K562 (cell line): ENCODE results near the gene TCF7. TPM values are rescaled to one million over a fixed set of nuclear protein-coding genes. Genes with fewer than 3 reads are reported as not detected.
A peak's percentile ranks its signal among the peaks of the same experiment; 100 is the strongest.

Experiments used
- ATAC-seq: fragments of 200-7000 bp; cut with Tn5 transposase; 3 replicates; pipeline ENCODE4 v1.9.1; 2020; ENCODE audit warnings: moderate library complexity
- BruUV-seq: library from RNA; stranded (reverse); fragments of 400-500 nt; replicated peaks from 2 replicates; lab custom pipeline; 2021; lab: Mats Ljungman, UMichigan
- CTCF ChIA-PET: fragments of 300-600 bp; formaldehyde crosslinking; extraction: SDS; loops from one replicate; lab custom pipeline; 2021; ENCODE audit warnings: low intra/inter-chr PET ratio; lab: Yijun Ruan, JAX
- POLR2A ChIA-PET: fragments of 300-600, 350-650 bp; sonication (Branson Sonifier 250); formaldehyde crosslinking; extraction: SDS; loops from one replicate; lab custom pipeline; 2021; ENCODE audit warnings: antibody characterized with exemption, inconsistent platforms; lab: Yijun Ruan, JAX
- DNase-seq, 4 experiments: peaks; one replicate each; pipeline versions ENCODE4 v3.0.0 to v3.0.0-alpha.2; 2011 to 2018; ENCODE audit warnings: low spot score in 3 of 4, mixed read lengths in 3 of 4; ENCODE audit errors: extremely low read depth in 1 of 4
- FAIRE-seq: peaks from 2 replicates; lab custom pipeline; 2011; peaks lifted over from hg19 to GRCh38; lab: Jason Lieb, UNC
- H2AFZ ChIP-seq: 2 replicates; pipeline ENCODE4 v1.6.0; 2011; ENCODE audit warnings: low read depth, low read length, control low read depth, inconsistent platforms
- H3K27ac ChIP-seq: fragments of 200-600 bp; 3 replicates; pipeline ENCODE4 v1.8.0; 2011; ENCODE audit warnings: low read depth, mild to moderate bottlenecking, control low read depth, inconsistent platforms, low read length, moderate library complexity, mixed read lengths; ENCODE audit errors: extremely low read depth
- H3K27me3 ChIP-seq, 2 experiments: fragments of 300-600 bp in 1 of 2; 2 replicates in 1 of 2; 3 replicates in 1 of 2; pipeline versions ENCODE4 v1.6.0 to v1.8.0; 2011; ENCODE audit warnings: inconsistent platforms in 2 of 2, low read length in 2 of 2, mild to moderate bottlenecking in 1 of 2, mixed read lengths in 1 of 2, moderate library complexity in 1 of 2; ENCODE audit not compliant: control insufficient read depth in 2 of 2, insufficient read depth in 2 of 2
- H3K36me3 ChIP-seq: fragments of 300-600 bp; 3 replicates; pipeline ENCODE4 v1.8.0; 2011; ENCODE audit warnings: mild to moderate bottlenecking, low read length, inconsistent platforms; ENCODE audit not compliant: control insufficient read depth, insufficient read depth
- H3K4me1 ChIP-seq, 2 experiments: fragments of 200-600 bp in 1 of 2; replicated peaks in 1 of 2; 2 replicates in 1 of 2; 3 replicates in 1 of 2; pipeline versions ENCODE4 v1.5.1 to v1.8.0; 2011; ENCODE audit warnings: inconsistent platforms in 2 of 2, low read length in 2 of 2, mild to moderate bottlenecking in 1 of 2, mixed read lengths in 1 of 2, moderate library complexity in 1 of 2; ENCODE audit not compliant: control insufficient read depth in 2 of 2, insufficient read depth in 2 of 2
- H3K4me2 ChIP-seq: 2 replicates; pipeline ENCODE4 v1.6.1; 2011; ENCODE audit warnings: low read length, control low read depth, inconsistent platforms, mixed read lengths; ENCODE audit not compliant: insufficient read depth
- H3K4me3 ChIP-seq: fragments of 200-600 bp; sonication (generic), shearing (Covaris generic); 2 replicates; pipeline ENCODE4 v1.5.1; 2016; ENCODE audit warnings: control low read depth, inconsistent platforms
- H3K79me2 ChIP-seq: fragments of 200-600 bp; 3 replicates; pipeline ENCODE4 v1.8.0; 2011; ENCODE audit warnings: low read length, inconsistent platforms; ENCODE audit not compliant: control insufficient read depth, insufficient read depth
- H3K9ac ChIP-seq, 2 experiments: 2 replicates each; pipeline versions ENCODE4 v1.6.0 to v1.6.1; 2011; ENCODE audit warnings: low read depth in 2 of 2, low read length in 2 of 2, control low read depth in 1 of 2, inconsistent platforms in 1 of 2, mild to moderate bottlenecking in 1 of 2, mixed read lengths in 1 of 2; ENCODE audit not compliant: insufficient read depth in 1 of 2
- H3K9me1 ChIP-seq: one replicate; pipeline ENCODE4 v1.6.0; 2011; ENCODE audit warnings: inconsistent platforms, mild to moderate bottlenecking, low read length, moderate library complexity; ENCODE audit not compliant: control insufficient read depth, insufficient read depth
- H3K9me3 ChIP-seq: replicated peaks from 2 replicates; pipeline ENCODE4 v1.5.1; 2011; ENCODE audit warnings: low read depth, low read length, inconsistent platforms; ENCODE audit not compliant: control insufficient read depth, insufficient read depth
- H4K20me1 ChIP-seq: replicated peaks from 2 replicates; pipeline ENCODE4 v1.6.1; 2011; ENCODE audit warnings: low read length, inconsistent platforms, mixed read lengths; ENCODE audit not compliant: control insufficient read depth, insufficient read depth
- CEBPG ChIP-seq, 3 experiments: fragments of 200-800 bp in 1 of 3; sonication (Bioruptor generic) in 1 of 3; sonication (generic) in 1 of 3; formaldehyde crosslinking in 1 of 3; IDR thresholded peaks in 2 of 3; conservative IDR thresholded peaks in 1 of 3; 2 replicates each; pipeline versions ENCODE4 v1.6.1 to v1.8.0; 2016 to 2022; ENCODE audit warnings: missing compliant biosample characterization in 2 of 3, missing genetic modification characterization in 2 of 3, mild to moderate bottlenecking in 1 of 3, missing genetic modification reagents in 1 of 3
- ELF2 ChIP-seq: fragments of 250-450 bp; sonication (Bioruptor Pico); IDR thresholded peaks from 2 replicates; pipeline ENCODE4 v1.5.0; 2021; ENCODE audit warnings: mild to moderate bottlenecking
- FUS ChIP-seq: fragments of 200-400 bp; formaldehyde crosslinking; optimal IDR thresholded peaks from 2 replicates; pipeline ENCODE3; 2017; ENCODE audit warnings: low read depth, low read length
- MAFF ChIP-seq: IDR thresholded peaks from 2 replicates; pipeline ENCODE4 v1.6.1; 2012; ENCODE audit warnings: low read length, improper control_type of control experiment
- RERE ChIP-seq: sonication (generic); formaldehyde crosslinking; IDR thresholded peaks from 2 replicates; pipeline ENCODE4 v1.8.0; 2023; ENCODE audit warnings: missing genetic modification reagents, mild to moderate bottlenecking, borderline replicate concordance
- WGBS: fragments of 100-300 bp; shearing (Covaris generic); methylation state at CpG from one replicate; pipeline ENCODE4 v1.1.6; 2016; ENCODE audit warnings: low coverage, mixed read lengths; ENCODE audit not compliant: insufficient coverage; ENCODE audit errors: missing lambda C conversion rate; 5-methylcytosine and 5-hydroxymethylcytosine counted together
- in situ Hi-C: fragments of 300-500 bp; cut with MboI; formaldehyde crosslinking; loops from 4 replicates; pipeline ENCODE4 v1.15.0; 2018; ENCODE audit warnings: inconsistent platforms, mixed read lengths
- intact Hi-C: fragments of 100-400 bp; cut with micrococcal nuclease; formaldehyde crosslinking; loops from 2 replicates; pipeline ENCODE4 v1.14.2; 2022
- polyA plus RNA-seq, 8 experiments: library from polyadenylated mRNA; depleted of rRNA in 4 of 8; stranded (reverse) in 5 of 8; unstranded in 3 of 8; fragments of >200 nt; fragmentation: Nextera tagmentation in 2 of 8; fragmentation: Illumina TruSeq in 1 of 8; extraction: Ambion mirVana in 2 of 8; extraction: Trizol in 1 of 8; gene quantifications; 2 replicates each; pipeline versions ENCODE4 v1.2.1 to v1.2.3, GENCODE V29; 2011 to 2014; ENCODE audit warnings: inconsistent platforms in 1 of 8, missing spikeins in 1 of 8
- total RNA-seq, 7 experiments: library from RNA; depleted of rRNA in 6 of 7; stranded (reverse); fragments of >200 nt in 6 of 7; fragmentation: Illumina TruSeq in 2 of 7; extraction: Trizol in 2 of 7; gene quantifications; 2 replicates each; pipeline versions ENCODE4 v1.2.1 to v1.2.3, GENCODE V29; 2011 to 2021; ENCODE audit warnings: low replicate concordance in 1 of 7

TCF7 gene
- total and polyA plus RNA-seq, 9 of the 15 experiments (the other 6 are each of a cell fraction or from before 2014, with no cell fraction given) = 1.6 to 14.9 (median 4.2) TPM

- H3K36me3 ChIP-seq = peaks cover 87% of the 10 kb centered on the region
- H2AFZ ChIP-seq = no peak overlapping the region
- H3K9me1 ChIP-seq = no peaks in the 10 kb centered on the region
- no peak overlapping the region for H3K4me2 ChIP-seq
- no peak for TF ChIP-seq ELF2
- no peak for TF ChIP-seq CEBPG (CRISPR knock-in tag; IDR thresholded peaks at IDR 0.05)
- TF ChIP-seq CEBPG (tag; conservative IDR thresholded peaks at IDR 0.05 in 1 of 2, IDR thresholded peaks at IDR 0.05 in 1 of 2) = 0 out of 4 replicates have a peak, but pooled peaks of 1 of the 2 experiments have one; percentile 20
- TF ChIP-seq, all 486 proteins: peak for 1
- no peaks in the 10 kb centered on the region for H3K27me3 ChIP-seq
- no peak overlapping the region for H3K27ac ChIP-seq
- 96% methylated on average over 6 of the region's 6 CpGs for WGBS
- no peak overlapping the region for H3K9ac ChIP-seq
- ATAC-seq (no peak), DNase-seq (no peak), FAIRE-seq (no peak)
- POLR2A ChIA-PET = interaction anchor here (0.6 to 4.4 kb wide), 11 partner anchors 9 to 434 kb away, joined by 3 to 22 read pairs (median 4); partner anchors contain the start of gene SKP1
- H3K4me3 ChIP-seq = no peak overlapping the region
- no TSS peak for BruUV-seq
- CTCF ChIA-PET = no interaction called here
- peaks cover 30% of the 10 kb centered on the region for H3K79me2 ChIP-seq
- H3K9me3 ChIP-seq = no peaks in the 10 kb centered on the region
- H3K4me1 ChIP-seq = no peaks in the 10 kb centered on the region
- intact Hi-C loops (no loop called here), in situ Hi-C loops (no loop called here)
- no peaks in the 10 kb centered on the region for H4K20me1 ChIP-seq
Observed at GRCh38 chr5:134161513-134162395, 47.3 kb downstream of the TCF7 start.

GRCh38 chr5:134162592-134162991, 48.1 kb downstream of the TCF7 start:
- H3K9ac ChIP-seq = no peak overlapping the region
- no peaks in the 10 kb centered on the region for H3K9me3 ChIP-seq
- H4K20me1 ChIP-seq = no peaks in the 10 kb centered on the region
- DNase-seq = no peak
- peaks cover 89% of the 10 kb centered on the region for H3K36me3 ChIP-seq
- ATAC-seq = no peak
- no peak overlapping the region for H3K4me2 ChIP-seq
- CTCF ChIA-PET = no interaction called here
- no peaks in the 10 kb centered on the region for H3K4me1 ChIP-seq
- peaks cover 36% of the 10 kb centered on the region for H3K79me2 ChIP-seq
- POLR2A ChIA-PET = interaction anchor here (0.6 to 4.4 kb wide), 4 partner anchors 9 to 433 kb away, joined by 3 to 22 read pairs (median 8); partner anchors contain the start of gene SKP1
- intact Hi-C loops (no loop called here), in situ Hi-C loops (no loop called here)
- no peak overlapping the region for H3K27ac ChIP-seq
- H2AFZ ChIP-seq = no peak overlapping the region
- WGBS = 94% methylated on average over 5 of the region's 5 CpGs
- TF ChIP-seq RERE (CRISPR knock-in tag) (no peak), MAFF (0 out of 2 replicates have a peak, but pooled peaks have one; percentile 5), FUS (no peak)
- no peak overlapping the region for H3K4me3 ChIP-seq
- no peak for FAIRE-seq
- H3K9me1 ChIP-seq = no peaks in the 10 kb centered on the region
- no peaks in the 10 kb centered on the region for H3K27me3 ChIP-seq
- BruUV-seq = no TSS peak
